Lung microvascular endothelial cell (primary cell): Measurements from ENCODE around the gene KMT2C. TPM values are rescaled to one million over a fixed set of nuclear protein-coding genes. Genes with fewer than 3 reads are reported as not detected.
A peak's percentile ranks its signal among the peaks of the same experiment; 100 is the strongest.
"Not testable (repeated sequence)": the region's sequence is repeated elsewhere in the genome, so short reads cannot be mapped to it uniquely, and the experiment has no call there.

Experiments used
- DNase-seq, 2 donors: peaks; one replicate each; pipeline versions ENCODE4 v3.0.0 to v3.0.0-alpha.2; 2010; ENCODE audit warnings: low read depth in 2 of 2
- total RNA-seq: library from RNA; depleted of rRNA; stranded (reverse); fragments of >200 nt; gene quantifications from 2 replicates; pipeline ENCODE4 v1.2.1, GENCODE V29; 2014

Gene KMT2C
- total RNA-seq, 1 donor from 2014 or later, result 34.5 TPM

DNA sequence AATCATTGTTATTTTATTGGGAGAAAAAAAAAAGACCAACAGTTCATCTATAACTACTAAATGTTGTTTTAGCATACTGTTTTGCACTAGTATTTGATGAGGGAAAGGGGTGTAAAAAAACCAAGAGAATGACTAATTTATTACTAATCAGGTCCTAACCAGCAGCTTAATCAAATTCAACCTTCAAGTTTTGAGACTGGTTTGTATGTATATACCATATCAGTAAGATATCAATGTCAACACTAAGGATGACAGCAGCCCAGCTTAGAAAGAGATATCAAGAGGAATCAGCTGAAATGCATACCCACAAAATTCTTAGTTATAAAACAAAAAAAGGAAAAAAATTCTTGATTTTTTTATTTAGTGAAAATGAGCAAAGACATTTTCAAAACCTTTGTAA is 122.6 kb downstream of the KMT2C start:
- no peak for DNase-seq

- DNase-seq, result peak in 1 of 2 donors; percentile 31
These were observed 123.5 kb downstream of the KMT2C start for GRCh38 chr7:152312316-152312715.

DNA sequence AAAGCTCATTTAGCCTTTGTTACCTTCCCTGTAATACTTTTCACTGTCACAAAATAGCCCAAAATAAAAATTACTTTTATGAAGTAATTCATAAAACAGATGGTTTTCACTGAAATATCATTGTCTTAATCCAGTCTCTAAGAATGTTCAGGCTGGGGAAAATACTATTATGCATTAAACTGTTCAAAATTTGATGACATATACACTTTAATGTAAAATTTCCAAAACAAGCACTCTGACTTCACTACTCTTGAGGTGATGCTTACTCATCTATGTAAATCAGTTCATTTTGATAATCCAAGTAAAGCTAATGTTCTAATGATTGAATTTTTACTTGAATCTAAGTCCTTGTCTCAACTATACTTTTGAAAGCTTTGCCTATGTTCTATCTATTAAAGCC is 127.9 kb downstream of the KMT2C start:
- no peak for DNase-seq

GRCh38 chr7:152299542-152300143 is 136.2 kb downstream of the KMT2C start:
- DNase-seq, result not testable (repeated sequence)

DNA sequence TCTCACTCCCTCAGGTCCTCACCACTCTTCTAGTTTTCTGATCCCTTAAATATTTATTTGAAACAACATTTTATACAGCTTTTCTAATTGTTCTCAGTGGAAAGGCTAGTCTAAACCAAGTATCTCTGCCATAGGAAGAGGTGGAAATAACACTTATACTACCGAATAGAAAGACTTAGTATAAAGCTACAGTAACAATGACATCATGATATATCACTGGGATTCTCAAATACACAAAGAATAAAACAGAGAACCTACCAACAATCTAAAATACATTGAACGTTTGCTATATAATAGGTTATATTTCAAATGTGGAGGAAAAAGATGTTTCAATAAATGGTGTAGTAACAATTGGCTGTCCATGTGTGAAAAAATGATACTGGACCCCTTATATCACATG is 142.9 kb downstream of the KMT2C start:
- DNase-seq, result no peak

GRCh38 chr7:152286972-152287371 is 148.8 kb downstream of the KMT2C start:
- not testable (repeated sequence) for DNase-seq

DNA sequence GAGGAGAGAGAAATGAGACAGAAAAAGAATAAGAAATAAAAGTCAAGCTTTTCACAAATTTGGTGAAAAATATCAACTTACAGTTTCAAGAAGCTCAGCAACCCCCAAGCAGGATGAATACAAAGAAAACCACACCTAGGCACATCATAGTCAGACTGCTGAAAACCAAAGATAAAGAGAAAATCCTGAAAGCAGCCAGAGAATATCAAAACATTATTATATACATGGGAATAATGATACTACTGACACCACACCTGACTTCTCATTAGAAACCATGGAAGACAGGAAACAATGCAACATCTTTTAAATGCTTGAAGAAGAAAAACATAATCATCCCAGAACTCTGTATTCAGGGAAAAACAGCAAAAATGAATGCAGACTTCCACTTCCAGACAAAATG is 149.6 kb downstream of the KMT2C start:
- DNase-seq, result not testable (repeated sequence)

GRCh38 chr7:152284998-152285397 is 150.8 kb downstream of the KMT2C start:
- not testable (repeated sequence) for DNase-seq

- not testable (repeated sequence) for DNase-seq
These were observed 158.1 kb downstream of the KMT2C start for GRCh38 chr7:152277687-152278086.

GRCh38 chr7:152270427-152270826 is 165.4 kb downstream of the KMT2C start:
- DNase-seq, result peak in 1 of 2 donors; percentile 16

GRCh38 chr7:152266859-152267258 is 168.9 kb downstream of the KMT2C start:
- not testable (repeated sequence) for DNase-seq

DNA sequence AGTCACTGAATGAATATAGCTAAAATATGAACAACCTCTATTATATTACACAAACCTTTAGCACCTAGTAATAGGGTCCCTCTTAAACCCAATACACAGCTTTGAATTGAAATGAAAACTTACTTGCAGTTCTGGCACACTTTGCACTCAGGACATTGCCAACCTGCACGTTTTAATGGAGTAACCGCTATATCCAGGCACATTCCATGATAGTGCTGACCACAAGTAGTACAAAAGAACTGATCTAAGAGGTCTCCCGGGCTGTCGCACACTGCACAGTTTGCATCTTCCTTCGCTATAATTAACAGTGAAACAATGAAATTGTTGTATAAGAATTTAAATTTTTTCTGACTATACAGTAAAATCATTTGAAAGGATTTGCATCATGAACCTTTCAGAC is 170.9 kb downstream of the KMT2C start:
- DNase-seq, result not testable (repeated sequence)

GRCh38 chr7:152262146-152262545 is 173.7 kb downstream of the KMT2C start:
- not testable (repeated sequence) for DNase-seq

- not testable (repeated sequence) for DNase-seq
These were observed 176.2 kb downstream of the KMT2C start for GRCh38 chr7:152259645-152260044.

- DNase-seq, result not testable (repeated sequence)
These were observed 188.0 kb downstream of the KMT2C start for GRCh38 chr7:152247851-152248250.

DNA sequence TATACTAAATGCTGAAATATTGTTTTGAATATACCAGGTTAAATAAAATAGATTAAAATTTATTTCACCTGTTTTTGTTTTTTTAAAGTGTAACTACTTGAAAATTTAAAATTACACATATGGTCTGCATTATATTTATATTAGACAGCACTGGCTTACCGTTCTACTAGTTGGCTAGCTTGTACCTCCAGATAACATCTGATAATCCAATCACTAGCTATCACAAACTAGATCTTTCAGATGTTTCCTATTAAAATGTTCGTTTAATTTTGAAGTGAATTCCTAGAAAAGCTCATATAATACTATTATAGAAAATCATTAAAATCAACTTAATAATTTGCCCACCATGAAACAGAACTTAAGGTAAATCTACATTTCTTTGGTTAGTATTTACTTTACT is 190.4 kb downstream of the KMT2C start:
- not testable (repeated sequence) for DNase-seq

- DNase-seq, result not testable (repeated sequence)
These were observed 192.3 kb downstream of the KMT2C start for GRCh38 chr7:152243464-152243863.

- not testable (repeated sequence) for DNase-seq
These were observed 194.5 kb downstream of the KMT2C start for GRCh38 chr7:152241301-152241700.

- DNase-seq, result not testable (repeated sequence)
These were observed 199.5 kb downstream of the KMT2C start for GRCh38 chr7:152236306-152236705.

GRCh38 chr7:152234421-152234820 is 201.4 kb downstream of the KMT2C start:
- DNase-seq, result not testable (repeated sequence)

DNA sequence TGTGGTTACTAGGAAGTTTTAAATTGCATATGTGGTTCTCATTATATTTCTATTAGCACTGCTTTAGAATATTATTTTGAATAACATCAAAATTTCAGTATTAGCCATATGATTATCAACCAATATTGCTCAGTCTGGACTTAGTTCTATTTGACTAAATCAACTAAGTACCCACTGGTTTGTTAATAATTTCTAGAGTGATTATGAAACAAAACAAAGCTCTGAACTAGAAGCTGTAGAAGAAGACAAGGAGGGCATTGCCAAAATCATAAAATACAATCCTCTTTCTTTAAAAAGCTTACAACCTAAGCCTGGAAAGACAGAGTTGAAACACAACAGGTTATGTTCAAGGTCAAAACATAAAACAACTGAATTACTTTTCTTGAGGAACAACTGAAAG is 204.7 kb downstream of the KMT2C start:
- no peak for DNase-seq

GRCh38 chr7:152219556-152219955 is 216.2 kb downstream of the KMT2C start:
- DNase-seq, result not testable (repeated sequence)

DNA sequence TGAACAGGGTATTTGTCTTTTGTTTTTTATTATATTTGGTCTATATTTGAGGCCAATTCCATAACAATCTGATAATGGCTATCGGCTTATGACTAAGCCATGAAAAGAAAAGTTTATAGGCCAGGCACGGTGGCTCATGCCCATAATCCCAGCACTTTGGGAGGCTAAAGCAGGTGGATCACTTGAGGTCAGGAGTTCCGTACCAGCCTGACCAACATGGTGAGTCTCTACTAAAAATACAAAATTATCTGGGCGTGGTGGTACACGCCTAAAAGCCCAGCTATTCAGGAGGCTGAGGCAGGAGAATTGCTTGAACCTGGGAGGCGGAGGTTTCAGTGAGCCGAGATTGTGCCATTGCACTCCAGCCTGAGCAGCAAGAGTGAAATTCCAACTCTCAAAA is 227.0 kb downstream of the KMT2C start:
- not testable (repeated sequence) for DNase-seq

DNA sequence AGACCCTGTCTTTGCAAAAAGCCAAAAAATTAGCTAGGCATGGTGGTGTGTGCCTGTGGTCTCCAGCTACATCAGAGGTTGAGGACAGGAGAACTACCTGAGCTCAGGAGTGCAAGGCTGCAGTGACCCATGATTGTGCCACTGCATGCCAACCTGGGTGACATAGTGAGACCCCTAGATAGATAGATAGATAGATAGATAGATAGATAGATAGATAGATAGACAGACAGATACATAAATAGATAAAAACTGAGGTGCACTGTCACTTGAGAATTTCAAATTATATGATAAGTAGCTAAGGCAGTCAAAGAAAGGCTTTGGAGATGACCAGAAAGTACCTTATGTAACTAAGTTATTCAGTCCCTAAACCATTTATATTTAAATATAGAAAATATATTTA is 231.4 kb downstream of the KMT2C start:
- DNase-seq, result not testable (repeated sequence)
